SK-N-SH (cell line): Measurements from ENCODE around the gene NPDC1. TPM values are rescaled to one million over a fixed set of nuclear protein-coding genes. Genes with fewer than 3 reads are reported as not detected.

ENCODE experiments used
- CTCF ChIA-PET: fragments of 300-600, 350-600 bp; formaldehyde crosslinking; extraction: SDS; loops from one replicate; lab custom pipeline; 2021; lab: Yijun Ruan, JAX
- POLR2A ChIA-PET: fragments of 350-600 bp; sonication (Branson Sonifier 250); formaldehyde crosslinking; extraction: SDS; loops from one replicate; lab custom pipeline; 2020; ENCODE audit warnings: antibody characterized with exemption, inconsistent platforms; lab: Yijun Ruan, JAX
- DNase-seq: peaks from one replicate; pipeline ENCODE4 v3.0.0; 2012
- H2AFZ ChIP-seq: fragments of 200-600 bp; sonication (generic); 2 replicates; pipeline ENCODE4 v1.8.1; 2016; ENCODE audit warnings: antibody characterized with exemption, mild to moderate bottlenecking, low read depth
- H3F3A ChIP-seq: fragments of 200-600 bp; sonication (generic); replicated peaks from 2 replicates; pipeline ENCODE3; 2016; ENCODE audit warnings: antibody characterized with exemption, mild to moderate bottlenecking; ENCODE audit not compliant: insufficient read depth
- H3K27ac ChIP-seq, 2 experiments: fragments of 200-500 bp in 1 of 2; fragments of 200-600 bp in 1 of 2; sonication (Bioruptor generic) in 1 of 2; sonication (generic), shearing (Covaris generic) in 1 of 2; 2 replicates each; pipeline versions ENCODE4 v1.5.1 to v1.6.1; 2014 to 2016; ENCODE audit warnings: low read depth in 2 of 2, inconsistent platforms in 1 of 2, low read length in 1 of 2, mild to moderate bottlenecking in 1 of 2, mixed read lengths in 1 of 2
- H3K27me3 ChIP-seq: fragments of 200-600 bp; sonication (generic), shearing (Covaris generic); 2 replicates; pipeline ENCODE4 v1.6.1; 2016; ENCODE audit warnings: mixed run types; ENCODE audit not compliant: insufficient read depth
- H3K36me3 ChIP-seq, 2 experiments: fragments of 200-500 bp in 1 of 2; fragments of 200-600 bp in 1 of 2; sonication (Bioruptor generic) in 1 of 2; sonication (generic) in 1 of 2; replicated peaks in 1 of 2; 2 replicates each; pipeline versions ENCODE3 to v1.5.1; 2014 to 2016; ENCODE audit warnings: low read length in 1 of 2, mild to moderate bottlenecking in 1 of 2; ENCODE audit not compliant: insufficient read depth in 2 of 2, control insufficient read depth in 1 of 2
- H3K4me1 ChIP-seq, 2 experiments: fragments of 200-500 bp in 1 of 2; fragments of 200-600 bp in 1 of 2; sonication (Bioruptor generic) in 1 of 2; sonication (generic), shearing (Covaris generic) in 1 of 2; 2 replicates each; pipeline versions ENCODE4 v1.5.1 to v1.6.1; 2014 to 2016; ENCODE audit warnings: low read depth in 1 of 2, low read length in 1 of 2, mixed run types in 1 of 2; ENCODE audit not compliant: insufficient read depth in 2 of 2, control insufficient read depth in 1 of 2
- H3K4me2 ChIP-seq: fragments of 200-600 bp; sonication (generic), shearing (Covaris generic); 2 replicates; pipeline ENCODE4 v1.6.1; 2017; ENCODE audit warnings: mixed run types
- H3K4me3 ChIP-seq, 2 experiments: fragments of 200-500 bp in 1 of 2; fragments of 200-600 bp in 1 of 2; sonication (Bioruptor generic) in 1 of 2; sonication (generic), shearing (Covaris generic) in 1 of 2; 2 replicates each; pipeline versions ENCODE4 v1.5.1 to v1.8.1; 2014 to 2016; ENCODE audit warnings: low read depth in 2 of 2, inconsistent platforms in 1 of 2, low read length in 1 of 2, mild to moderate bottlenecking in 1 of 2, mixed read lengths in 1 of 2, moderate library complexity in 1 of 2
- H3K79me2 ChIP-seq: fragments of 200-600 bp; sonication (generic); 2 replicates; pipeline ENCODE4 v1.8.1; 2017; ENCODE audit warnings: mild to moderate bottlenecking; ENCODE audit not compliant: insufficient read depth
- H3K9ac ChIP-seq: fragments of 200-600 bp; sonication (generic); 2 replicates; pipeline ENCODE4 v1.6.1; 2017; ENCODE audit warnings: mixed run types
- H3K9me2 ChIP-seq: fragments of 200-600 bp; sonication (generic); 2 replicates; pipeline ENCODE4 v1.6.1; 2017; ENCODE audit warnings: mixed run types
- H3K9me3 ChIP-seq: fragments of 200-600 bp; sonication (generic); 2 replicates; pipeline ENCODE4 v1.6.1; 2017; ENCODE audit warnings: mixed run types, mild to moderate bottlenecking, moderate library complexity
- H4K20me1 ChIP-seq: fragments of 200-600 bp; sonication (generic); 2 replicates; pipeline ENCODE4 v1.6.1; 2017; ENCODE audit warnings: mild to moderate bottlenecking, mixed run types; ENCODE audit not compliant: insufficient read depth
- FOXJ3 ChIP-seq: sonication (generic); formaldehyde crosslinking; IDR thresholded peaks from 2 replicates; pipeline ENCODE4 v1.5.1; 2020; ENCODE audit warnings: mild to moderate bottlenecking, missing genetic modification reagents
- FOXM1 ChIP-seq: IDR thresholded peaks from 2 replicates; pipeline ENCODE4 v1.4.0; 2012; ENCODE audit warnings: low read depth, mild to moderate bottlenecking
- MEF2A ChIP-seq: IDR thresholded peaks from 2 replicates; pipeline ENCODE4 v1.4.0; 2012; ENCODE audit warnings: low read depth, borderline replicate concordance
- NFIC ChIP-seq: IDR thresholded peaks from 2 replicates; pipeline ENCODE4 v1.4.0; 2012; ENCODE audit warnings: borderline replicate concordance
- RAD21 ChIP-seq: IDR thresholded peaks from 2 replicates; pipeline ENCODE4 v1.6.1; 2012; ENCODE audit warnings: mild to moderate bottlenecking, low read length
- RFX5 ChIP-seq: IDR thresholded peaks from 2 replicates; pipeline ENCODE4 v1.6.1; 2012; ENCODE audit warnings: mild to moderate bottlenecking, improper control_type of control experiment, low read length
- RXRA ChIP-seq: IDR thresholded peaks from 2 replicates; pipeline ENCODE4 v1.4.0; 2012; ENCODE audit warnings: low read depth, mild to moderate bottlenecking, borderline replicate concordance
- TAF1 ChIP-seq: IDR thresholded peaks from 2 replicates; pipeline ENCODE4 v1.6.1; 2012; ENCODE audit warnings: low read depth, mild to moderate bottlenecking, low read length, moderate library complexity, borderline replicate concordance
- TEAD4 ChIP-seq: IDR thresholded peaks from 2 replicates; pipeline ENCODE4 v1.4.0; 2012; ENCODE audit warnings: mild to moderate bottlenecking, borderline replicate concordance; ENCODE audit not compliant: insufficient read depth
- WGBS: methylation state at CpG from one replicate; pipeline ENCODE4 v1.1.6; 2017; ENCODE audit warnings: low lambda C conversion rate; 5-methylcytosine and 5-hydroxymethylcytosine counted together
- polyA plus RNA-seq, 3 experiments: library from polyadenylated mRNA; depleted of rRNA; stranded (reverse); fragments of >200 nt; gene quantifications; 2 replicates each; pipeline ENCODE4 v1.2.3, GENCODE V29; 2012
- TF ChIP-seq, protein P1 (sequence below): IDR thresholded peaks from 2 replicates; pipeline ENCODE4; 2012
- TF ChIP-seq, protein P2 (sequence below): IDR thresholded peaks from 2 replicates; pipeline ENCODE4 v1.6.1; 2012; ENCODE audit warnings: mild to moderate bottlenecking, low read depth, low read length, moderate library complexity
- TF ChIP-seq, protein P3 (sequence below): IDR thresholded peaks from 2 replicates; pipeline ENCODE4 v1.4.0; 2012; ENCODE audit warnings: low read depth
- TF ChIP-seq, protein P4 (sequence below): fragments of 150-350 bp; IDR thresholded peaks from 2 replicates; pipeline ENCODE4 v1.6.1; 2016; ENCODE audit warnings: mild to moderate bottlenecking, low read depth, low read length
- TF ChIP-seq, protein P5 (sequence below): fragments of 150-350 bp; IDR thresholded peaks from 2 replicates; pipeline ENCODE4 v1.6.1; 2017; ENCODE audit warnings: antibody characterized with exemption, low read length, low read depth, borderline replicate concordance
- TF ChIP-seq, protein P6 (sequence below): fragments of 200-600 bp; sonication (generic); IDR thresholded peaks from 2 replicates; pipeline ENCODE4 v1.6.1; 2017; ENCODE audit warnings: antibody characterized with exemption, mild to moderate bottlenecking, moderate library complexity
- TF ChIP-seq, protein P7 (sequence below): IDR thresholded peaks from 2 replicates; pipeline ENCODE4 v1.4.0; 2012; ENCODE audit warnings: low read depth, borderline replicate concordance

Gene NPDC1
- polyA plus RNA-seq, 1 of the 3 experiments (the other 2 are of a cell fraction), result 48.1 TPM

DNA sequence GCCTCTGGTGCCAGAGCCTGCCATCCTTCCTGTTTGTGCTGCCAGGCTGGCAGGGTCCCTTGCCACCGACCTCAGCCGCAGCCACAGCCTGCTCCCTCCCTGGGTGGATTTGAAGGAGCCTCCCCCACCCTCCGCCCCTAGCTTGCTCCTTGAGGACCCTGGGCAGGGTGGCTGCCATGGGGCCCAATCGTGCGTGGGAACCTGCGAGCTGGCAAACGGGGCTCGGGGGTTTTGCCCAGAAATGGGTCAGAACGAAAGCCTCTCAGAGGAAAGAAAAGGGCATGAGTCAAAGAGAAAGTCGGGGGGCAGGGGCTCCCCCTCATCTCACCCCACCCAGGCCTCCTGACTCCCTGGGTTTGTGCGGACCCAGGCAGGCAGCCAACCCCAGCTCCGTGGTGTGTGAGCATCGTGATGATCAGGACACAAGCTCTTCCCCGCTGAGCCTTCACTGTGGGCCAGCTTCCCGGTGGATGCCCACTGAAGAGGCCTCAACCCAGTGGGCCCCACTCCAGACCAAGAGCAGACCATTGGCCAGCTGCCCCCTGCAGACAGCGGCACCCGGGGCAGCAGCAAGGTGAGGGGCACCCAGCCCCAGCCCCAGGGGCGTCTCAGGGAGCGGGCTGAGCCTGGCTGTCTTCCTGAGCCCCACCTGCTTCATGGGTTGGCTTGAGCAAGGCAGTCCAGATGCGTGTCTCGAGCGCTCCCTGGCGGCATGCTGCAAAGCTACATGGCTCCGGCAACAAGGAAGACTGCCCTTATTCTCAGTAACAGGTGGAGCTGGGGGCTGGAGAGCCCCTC is 11.1 kb downstream of the NPDC1 start (continued):
- TF ChIP-seq FOXM1, result no peak
- no peak for TF ChIP-seq TEAD4
- no peak for TF ChIP-seq NFIC
- no peak for TF ChIP-seq MEF2A
- TF ChIP-seq, protein P1, sequence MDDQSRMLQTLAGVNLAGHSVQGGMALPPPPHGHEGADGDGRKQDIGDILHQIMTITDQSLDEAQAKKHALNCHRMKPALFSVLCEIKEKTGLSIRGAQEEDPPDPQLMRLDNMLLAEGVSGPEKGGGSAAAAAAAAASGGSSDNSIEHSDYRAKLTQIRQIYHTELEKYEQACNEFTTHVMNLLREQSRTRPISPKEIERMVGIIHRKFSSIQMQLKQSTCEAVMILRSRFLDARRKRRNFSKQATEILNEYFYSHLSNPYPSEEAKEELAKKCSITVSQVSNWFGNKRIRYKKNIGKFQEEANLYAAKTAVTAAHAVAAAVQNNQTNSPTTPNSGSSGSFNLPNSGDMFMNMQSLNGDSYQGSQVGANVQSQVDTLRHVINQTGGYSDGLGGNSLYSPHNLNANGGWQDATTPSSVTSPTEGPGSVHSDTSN, result no peak
- TF ChIP-seq, protein P2, sequence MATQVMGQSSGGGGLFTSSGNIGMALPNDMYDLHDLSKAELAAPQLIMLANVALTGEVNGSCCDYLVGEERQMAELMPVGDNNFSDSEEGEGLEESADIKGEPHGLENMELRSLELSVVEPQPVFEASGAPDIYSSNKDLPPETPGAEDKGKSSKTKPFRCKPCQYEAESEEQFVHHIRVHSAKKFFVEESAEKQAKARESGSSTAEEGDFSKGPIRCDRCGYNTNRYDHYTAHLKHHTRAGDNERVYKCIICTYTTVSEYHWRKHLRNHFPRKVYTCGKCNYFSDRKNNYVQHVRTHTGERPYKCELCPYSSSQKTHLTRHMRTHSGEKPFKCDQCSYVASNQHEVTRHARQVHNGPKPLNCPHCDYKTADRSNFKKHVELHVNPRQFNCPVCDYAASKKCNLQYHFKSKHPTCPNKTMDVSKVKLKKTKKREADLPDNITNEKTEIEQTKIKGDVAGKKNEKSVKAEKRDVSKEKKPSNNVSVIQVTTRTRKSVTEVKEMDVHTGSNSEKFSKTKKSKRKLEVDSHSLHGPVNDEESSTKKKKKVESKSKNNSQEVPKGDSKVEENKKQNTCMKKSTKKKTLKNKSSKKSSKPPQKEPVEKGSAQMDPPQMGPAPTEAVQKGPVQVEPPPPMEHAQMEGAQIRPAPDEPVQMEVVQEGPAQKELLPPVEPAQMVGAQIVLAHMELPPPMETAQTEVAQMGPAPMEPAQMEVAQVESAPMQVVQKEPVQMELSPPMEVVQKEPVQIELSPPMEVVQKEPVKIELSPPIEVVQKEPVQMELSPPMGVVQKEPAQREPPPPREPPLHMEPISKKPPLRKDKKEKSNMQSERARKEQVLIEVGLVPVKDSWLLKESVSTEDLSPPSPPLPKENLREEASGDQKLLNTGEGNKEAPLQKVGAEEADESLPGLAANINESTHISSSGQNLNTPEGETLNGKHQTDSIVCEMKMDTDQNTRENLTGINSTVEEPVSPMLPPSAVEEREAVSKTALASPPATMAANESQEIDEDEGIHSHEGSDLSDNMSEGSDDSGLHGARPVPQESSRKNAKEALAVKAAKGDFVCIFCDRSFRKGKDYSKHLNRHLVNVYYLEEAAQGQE, result no peak
- TF ChIP-seq RAD21, result peak; percentile 85
- TF ChIP-seq, protein P3, sequence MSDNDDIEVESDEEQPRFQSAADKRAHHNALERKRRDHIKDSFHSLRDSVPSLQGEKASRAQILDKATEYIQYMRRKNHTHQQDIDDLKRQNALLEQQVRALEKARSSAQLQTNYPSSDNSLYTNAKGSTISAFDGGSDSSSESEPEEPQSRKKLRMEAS, result no peak

DNA sequence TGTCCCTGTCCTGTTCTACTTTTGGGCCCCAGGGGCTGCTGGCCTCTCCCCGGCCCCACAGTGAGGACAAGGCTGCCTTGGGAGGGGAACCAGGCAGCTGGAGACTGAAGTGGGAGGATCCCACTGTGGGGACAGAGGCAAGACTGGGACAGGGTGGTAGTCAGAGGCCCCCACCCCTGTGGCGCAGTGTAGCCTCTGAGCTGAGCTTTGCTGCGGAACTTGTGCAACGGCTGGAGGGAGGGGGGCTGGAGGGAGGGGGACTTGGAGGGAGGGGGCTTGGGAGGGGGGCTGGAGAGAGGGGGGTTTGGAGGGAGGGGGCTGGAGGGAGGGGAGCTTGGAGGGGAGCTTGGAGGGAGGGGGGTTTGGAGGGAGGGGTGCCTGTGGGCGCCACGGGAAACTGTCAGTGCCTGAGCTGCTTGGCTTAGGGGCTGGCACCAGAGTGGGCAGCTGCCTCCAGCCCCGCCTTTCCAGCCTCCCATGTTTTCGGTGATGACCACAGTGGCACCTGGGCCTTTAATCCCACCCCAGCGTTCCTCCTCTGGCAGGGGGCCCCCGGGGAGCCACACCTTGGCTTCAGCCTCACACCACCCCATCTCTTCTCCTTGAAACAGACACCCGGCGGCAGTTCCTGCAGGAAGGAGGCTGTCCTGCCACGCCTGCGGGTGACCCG is 11.8 kb downstream of the NPDC1 start:
- H4K20me1 ChIP-seq, result no peaks in the 10 kb centered on the region
- H3K36me3 ChIP-seq, result peaks cover 0 to 8% of the 10 kb centered on the region in 2 experiments
- H3K27ac ChIP-seq, result no peak overlapping the region
- ChIA-PET POLR2A (interaction anchor here (1.5 to 1.9 kb wide), 3 partner anchors 10 to 86 kb away, joined by 6 to 13 read pairs (median 8); partner anchors contain the start of gene NPDC1), CTCF (interaction anchor here (0.7 to 15.1 kb wide), 27 partner anchors 9 to 262 kb away, joined by 3 to 350 read pairs (median 11); partner anchors contain the start of genes AJM1, C8G, CCDC183 and FBXW5)
- no peaks in the 10 kb centered on the region for H3K9me2 ChIP-seq
- H3K4me1 ChIP-seq, result peaks cover 0 to 26% of the 10 kb centered on the region in 2 experiments; a peak in 1 of 4 replicates
- H3K4me2 ChIP-seq, result no peak overlapping the region
- peak; percentile 63 for DNase-seq
- no peaks in the 10 kb centered on the region for H3K9me3 ChIP-seq
- H3K9ac ChIP-seq, result no peak overlapping the region
- H3K27me3 ChIP-seq, result no peaks in the 10 kb centered on the region
- peaks cover 4% of the 10 kb centered on the region for H3F3A ChIP-seq
- no peak overlapping the region for H3K4me3 ChIP-seq
- 52% methylated on average over 8 of the region's 15 CpGs for WGBS
- H2AFZ ChIP-seq, result no peak overlapping the region
- H3K79me2 ChIP-seq, result no peaks in the 10 kb centered on the region
- TF ChIP-seq, protein P4, sequence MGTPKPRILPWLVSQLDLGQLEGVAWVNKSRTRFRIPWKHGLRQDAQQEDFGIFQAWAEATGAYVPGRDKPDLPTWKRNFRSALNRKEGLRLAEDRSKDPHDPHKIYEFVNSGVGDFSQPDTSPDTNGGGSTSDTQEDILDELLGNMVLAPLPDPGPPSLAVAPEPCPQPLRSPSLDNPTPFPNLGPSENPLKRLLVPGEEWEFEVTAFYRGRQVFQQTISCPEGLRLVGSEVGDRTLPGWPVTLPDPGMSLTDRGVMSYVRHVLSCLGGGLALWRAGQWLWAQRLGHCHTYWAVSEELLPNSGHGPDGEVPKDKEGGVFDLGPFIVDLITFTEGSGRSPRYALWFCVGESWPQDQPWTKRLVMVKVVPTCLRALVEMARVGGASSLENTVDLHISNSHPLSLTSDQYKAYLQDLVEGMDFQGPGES, result no peak
- TF ChIP-seq NFIC (no peak), MEF2A (no peak), RFX5 (no peak), FOXJ3 (CRISPR knock-in tag) (no peak), RXRA (no peak), TAF1 (no peak)
- TF ChIP-seq, protein P5, sequence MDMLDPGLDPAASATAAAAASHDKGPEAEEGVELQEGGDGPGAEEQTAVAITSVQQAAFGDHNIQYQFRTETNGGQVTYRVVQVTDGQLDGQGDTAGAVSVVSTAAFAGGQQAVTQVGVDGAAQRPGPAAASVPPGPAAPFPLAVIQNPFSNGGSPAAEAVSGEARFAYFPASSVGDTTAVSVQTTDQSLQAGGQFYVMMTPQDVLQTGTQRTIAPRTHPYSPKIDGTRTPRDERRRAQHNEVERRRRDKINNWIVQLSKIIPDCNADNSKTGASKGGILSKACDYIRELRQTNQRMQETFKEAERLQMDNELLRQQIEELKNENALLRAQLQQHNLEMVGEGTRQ, result no peak
- TF ChIP-seq, protein P1, result no peak
- TF ChIP-seq, protein P6, sequence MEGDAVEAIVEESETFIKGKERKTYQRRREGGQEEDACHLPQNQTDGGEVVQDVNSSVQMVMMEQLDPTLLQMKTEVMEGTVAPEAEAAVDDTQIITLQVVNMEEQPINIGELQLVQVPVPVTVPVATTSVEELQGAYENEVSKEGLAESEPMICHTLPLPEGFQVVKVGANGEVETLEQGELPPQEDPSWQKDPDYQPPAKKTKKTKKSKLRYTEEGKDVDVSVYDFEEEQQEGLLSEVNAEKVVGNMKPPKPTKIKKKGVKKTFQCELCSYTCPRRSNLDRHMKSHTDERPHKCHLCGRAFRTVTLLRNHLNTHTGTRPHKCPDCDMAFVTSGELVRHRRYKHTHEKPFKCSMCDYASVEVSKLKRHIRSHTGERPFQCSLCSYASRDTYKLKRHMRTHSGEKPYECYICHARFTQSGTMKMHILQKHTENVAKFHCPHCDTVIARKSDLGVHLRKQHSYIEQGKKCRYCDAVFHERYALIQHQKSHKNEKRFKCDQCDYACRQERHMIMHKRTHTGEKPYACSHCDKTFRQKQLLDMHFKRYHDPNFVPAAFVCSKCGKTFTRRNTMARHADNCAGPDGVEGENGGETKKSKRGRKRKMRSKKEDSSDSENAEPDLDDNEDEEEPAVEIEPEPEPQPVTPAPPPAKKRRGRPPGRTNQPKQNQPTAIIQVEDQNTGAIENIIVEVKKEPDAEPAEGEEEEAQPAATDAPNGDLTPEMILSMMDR, result no peak
- TF ChIP-seq, protein P7, sequence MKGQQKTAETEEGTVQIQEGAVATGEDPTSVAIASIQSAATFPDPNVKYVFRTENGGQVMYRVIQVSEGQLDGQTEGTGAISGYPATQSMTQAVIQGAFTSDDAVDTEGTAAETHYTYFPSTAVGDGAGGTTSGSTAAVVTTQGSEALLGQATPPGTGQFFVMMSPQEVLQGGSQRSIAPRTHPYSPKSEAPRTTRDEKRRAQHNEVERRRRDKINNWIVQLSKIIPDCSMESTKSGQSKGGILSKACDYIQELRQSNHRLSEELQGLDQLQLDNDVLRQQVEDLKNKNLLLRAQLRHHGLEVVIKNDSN, result no peak
